Right lung (tissue), 5 donors: ENCODE results near the gene FMNL1. TPM values are rescaled to one million over a fixed set of nuclear protein-coding genes. Genes with fewer than 3 reads are reported as not detected.
"Not testable (repeated sequence)": the region's sequence is repeated elsewhere in the genome, so short reads cannot be mapped to it uniquely, and the experiment has no call there.

Source experiments
- DNase-seq, 2 donors: peaks; one replicate each; pipeline ENCODE4 v3.0.0-alpha.2; 2013
- polyA plus RNA-seq, 5 donors: library from polyadenylated mRNA; unstranded; fragments of 120-200 nt; gene quantifications; one replicate each; pipeline versions ENCODE4 v1.2.1 to v1.2.3, GENCODE V29; 2013; ENCODE audit warnings: inconsistent platforms in 1 of 5, low replicate concordance in 1 of 5; ENCODE audit not compliant: insufficient read length in 5 of 5, insufficient read depth in 1 of 5

Gene FMNL1
- polyA plus RNA-seq, 5 donors: 5.3 to 8.2 (median 6.9) TPM

GRCh38 chr17:45234641-45235415 lies 13.1 kb downstream of the FMNL1 start:
- DNase-seq: no peak

DNA sequence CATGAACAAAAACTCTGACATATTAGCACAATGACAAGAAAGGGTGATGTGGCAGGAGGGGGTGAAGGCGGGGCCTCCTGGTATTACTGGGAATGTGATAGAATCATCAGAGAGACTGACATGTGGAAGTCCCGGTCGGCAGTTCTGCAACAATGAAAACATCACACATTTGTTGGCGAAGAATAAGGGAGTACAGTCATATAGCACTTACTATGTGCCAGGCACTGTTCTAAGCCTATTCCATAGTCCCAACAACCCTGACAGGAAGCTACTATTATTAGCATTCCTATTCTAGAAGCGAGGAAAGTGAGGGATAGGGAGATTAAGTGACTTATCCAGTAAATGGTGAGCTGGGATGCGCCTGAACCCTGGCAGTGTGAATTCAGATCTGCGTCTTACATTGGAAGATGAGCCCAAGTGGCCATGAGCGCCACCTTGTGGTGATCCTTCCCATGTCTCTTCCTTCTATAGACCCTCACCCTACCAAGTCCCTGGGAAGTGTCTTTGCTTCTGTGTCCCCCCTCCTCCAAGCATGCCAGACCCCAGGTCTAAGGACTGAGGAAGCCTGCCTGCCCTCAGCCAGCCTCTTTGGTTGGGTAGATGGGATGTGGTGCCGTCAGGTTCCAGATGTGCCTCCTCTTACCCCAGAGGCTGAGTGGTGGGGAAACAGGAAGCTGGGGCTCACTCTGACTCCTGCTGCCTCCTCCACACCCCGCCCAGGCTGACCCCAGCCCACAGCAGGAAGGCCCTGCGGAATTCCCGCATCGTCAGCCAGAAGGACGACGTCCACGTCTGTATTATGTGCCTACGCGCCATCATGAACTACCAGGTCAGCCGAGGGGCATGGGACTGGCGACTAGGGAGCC lies 14.0 kb downstream of the FMNL1 start:
- peak in 1 of 2 donors; percentile 59 for DNase-seq

DNA sequence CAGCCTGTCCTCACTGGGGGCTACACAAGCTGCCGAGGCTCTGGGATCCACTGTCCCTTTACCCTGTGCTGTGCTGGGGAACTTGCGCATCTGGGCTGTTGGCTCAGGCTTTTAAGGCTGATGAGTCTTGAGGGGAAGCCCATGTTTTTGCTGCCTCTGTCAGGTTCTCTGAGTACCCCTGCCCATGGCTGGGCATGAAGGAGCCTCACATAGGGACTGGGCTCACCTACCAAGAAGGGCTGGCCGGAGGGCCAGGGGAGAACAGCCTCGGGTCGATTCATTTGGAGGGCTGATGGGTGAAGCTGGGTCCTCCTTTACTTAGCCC lies 14.6 kb downstream of the FMNL1 start:
- no peak for DNase-seq

DNA sequence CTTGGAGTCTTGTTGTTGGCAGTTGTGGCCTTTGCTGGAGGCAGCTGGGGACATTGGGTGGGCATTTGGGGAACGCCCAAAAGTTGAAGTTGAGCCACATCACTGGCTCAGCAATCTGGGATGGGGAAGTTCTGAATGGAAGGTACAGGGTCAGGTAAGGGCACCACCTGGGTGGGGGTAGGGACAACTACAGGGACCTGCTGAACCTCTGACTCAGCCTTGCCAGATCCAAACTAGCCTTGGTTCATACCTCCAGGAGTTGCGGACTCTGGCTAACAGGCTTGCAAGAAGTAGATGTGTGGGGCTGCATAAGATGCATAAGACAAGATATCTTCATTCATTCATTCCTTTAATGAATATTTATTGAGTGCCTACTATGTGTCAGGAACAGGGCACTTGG lies 16.0 kb downstream of the FMNL1 start:
- DNase-seq: no peak

DNA sequence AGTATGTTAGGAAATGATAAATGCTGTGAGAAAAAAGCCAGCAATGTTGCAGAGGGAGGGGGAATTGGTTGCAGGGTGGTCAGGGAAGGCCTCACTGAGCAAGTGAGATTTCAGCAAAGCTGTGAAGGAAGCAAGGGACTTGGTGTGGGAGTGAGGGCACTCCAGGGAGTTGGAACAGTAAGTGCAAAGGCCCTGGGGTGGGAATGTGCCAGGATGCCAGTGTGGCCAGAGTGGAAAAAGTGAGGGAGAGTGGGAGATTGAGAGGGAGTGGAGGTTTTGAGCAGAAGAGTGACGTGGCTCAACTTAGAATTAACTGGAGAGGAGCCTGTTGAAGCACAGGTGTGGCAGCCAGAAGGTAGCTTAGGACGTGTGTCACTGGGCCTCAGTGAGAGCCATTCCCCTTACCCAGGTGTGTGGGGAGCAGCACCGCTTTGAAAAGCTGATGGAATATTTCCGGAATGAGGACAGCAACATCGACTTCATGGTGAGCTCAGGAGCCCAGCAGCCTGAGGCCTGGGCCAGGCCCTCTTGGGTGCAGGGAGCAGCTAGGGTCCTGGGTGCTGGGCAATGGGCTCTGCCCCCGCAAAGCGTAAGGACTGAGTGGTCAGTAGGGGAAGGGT lies 16.6 kb downstream of the FMNL1 start:
- no peak for DNase-seq

DNA sequence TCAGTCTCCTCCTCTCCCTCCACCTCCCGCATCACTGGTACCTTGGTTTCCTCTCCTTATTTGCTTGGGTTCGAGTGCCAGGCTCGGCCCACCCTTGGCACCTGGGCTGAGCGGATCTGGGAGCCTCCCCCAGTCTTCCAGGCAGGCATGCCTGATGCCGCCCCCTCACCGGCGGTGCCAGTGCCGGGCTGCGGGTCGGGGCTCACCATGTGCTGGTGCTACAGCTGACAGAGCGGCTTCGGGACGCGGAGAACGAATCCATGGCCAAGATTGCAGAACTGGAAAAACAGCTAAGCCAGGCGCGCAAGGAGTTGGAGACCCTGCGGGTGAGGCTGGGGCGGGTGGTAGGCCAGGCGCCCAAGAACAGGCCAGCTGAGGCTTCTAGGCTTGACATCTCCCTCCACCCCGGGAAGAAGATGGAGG lies 19.2 kb downstream of the FMNL1 start:
- DNase-seq: no peak

- DNase-seq: peak in 1 of 2 donors; percentile 55
Observed at GRCh38 chr17:45241328-45242028, 19.8 kb downstream of the FMNL1 start.

DNA sequence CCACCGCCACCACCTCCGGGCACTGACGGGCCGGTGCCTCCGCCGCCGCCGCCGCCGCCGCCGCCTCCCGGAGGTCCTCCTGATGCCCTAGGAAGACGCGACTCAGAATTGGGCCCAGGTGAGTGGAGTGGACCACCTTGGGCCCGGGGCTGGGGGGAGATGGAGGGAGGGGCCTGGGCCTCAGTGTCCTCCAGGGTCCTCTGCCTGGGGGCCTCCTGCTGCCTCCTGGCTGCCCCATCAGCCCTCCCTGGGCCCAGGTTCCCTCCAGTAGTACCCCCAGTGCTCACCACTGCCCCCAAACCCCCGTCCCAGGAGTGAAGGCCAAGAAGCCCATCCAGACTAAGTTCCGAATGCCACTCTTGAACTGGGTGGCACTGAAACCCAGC lies 20.3 kb downstream of the FMNL1 start:
- DNase-seq: no peak

GRCh38 chr17:45243750-45244149 lies 22.1 kb downstream of the FMNL1 start:
- DNase-seq: no peak

- DNase-seq: no peak
Observed at GRCh38 chr17:45244725-45245656, 23.3 kb downstream of the FMNL1 start.

GRCh38 chr17:45246338-45246737 lies 24.7 kb downstream of the FMNL1 start:
- no peak for DNase-seq

- no peak for DNase-seq
Observed at GRCh38 chr17:45246861-45247428, 25.3 kb downstream of the FMNL1 start.

DNA sequence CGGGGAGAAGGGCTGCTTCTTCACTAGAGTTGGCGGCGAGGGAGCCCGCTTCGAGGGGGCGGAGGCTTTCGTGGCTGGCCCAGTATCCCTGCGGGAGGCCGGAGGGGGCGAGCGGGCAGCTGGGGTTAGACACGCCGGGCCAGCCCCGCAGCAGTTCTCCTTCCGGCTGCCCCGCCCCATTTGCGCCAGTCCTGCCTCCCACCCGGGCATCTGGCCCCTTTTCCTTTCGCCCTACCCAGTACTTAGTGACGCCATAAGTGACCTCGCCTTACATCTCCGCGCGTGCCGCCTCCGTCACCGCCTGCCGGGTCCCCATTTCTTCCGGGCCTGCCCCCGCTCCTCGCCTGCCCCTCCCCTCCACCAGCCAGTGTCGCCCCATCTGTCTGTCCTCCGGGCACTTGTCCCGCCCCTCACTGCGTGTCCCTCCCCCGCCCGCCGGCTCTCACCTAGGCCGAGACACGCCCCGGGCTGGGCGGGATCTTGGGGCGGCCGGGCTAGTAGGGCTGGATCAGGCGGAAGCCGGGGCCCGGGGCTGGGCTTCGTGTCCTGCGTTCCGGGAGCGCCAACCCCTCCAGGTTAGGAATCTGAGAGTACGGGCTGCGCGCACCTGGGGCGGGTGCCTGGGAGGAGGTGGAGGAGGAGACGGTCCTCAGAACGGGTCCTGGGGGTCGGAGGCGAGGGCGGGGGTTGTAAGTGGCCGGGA lies 25.9 kb downstream of the FMNL1 start:
- peak; percentile 75 to 85 for DNase-seq

DNA sequence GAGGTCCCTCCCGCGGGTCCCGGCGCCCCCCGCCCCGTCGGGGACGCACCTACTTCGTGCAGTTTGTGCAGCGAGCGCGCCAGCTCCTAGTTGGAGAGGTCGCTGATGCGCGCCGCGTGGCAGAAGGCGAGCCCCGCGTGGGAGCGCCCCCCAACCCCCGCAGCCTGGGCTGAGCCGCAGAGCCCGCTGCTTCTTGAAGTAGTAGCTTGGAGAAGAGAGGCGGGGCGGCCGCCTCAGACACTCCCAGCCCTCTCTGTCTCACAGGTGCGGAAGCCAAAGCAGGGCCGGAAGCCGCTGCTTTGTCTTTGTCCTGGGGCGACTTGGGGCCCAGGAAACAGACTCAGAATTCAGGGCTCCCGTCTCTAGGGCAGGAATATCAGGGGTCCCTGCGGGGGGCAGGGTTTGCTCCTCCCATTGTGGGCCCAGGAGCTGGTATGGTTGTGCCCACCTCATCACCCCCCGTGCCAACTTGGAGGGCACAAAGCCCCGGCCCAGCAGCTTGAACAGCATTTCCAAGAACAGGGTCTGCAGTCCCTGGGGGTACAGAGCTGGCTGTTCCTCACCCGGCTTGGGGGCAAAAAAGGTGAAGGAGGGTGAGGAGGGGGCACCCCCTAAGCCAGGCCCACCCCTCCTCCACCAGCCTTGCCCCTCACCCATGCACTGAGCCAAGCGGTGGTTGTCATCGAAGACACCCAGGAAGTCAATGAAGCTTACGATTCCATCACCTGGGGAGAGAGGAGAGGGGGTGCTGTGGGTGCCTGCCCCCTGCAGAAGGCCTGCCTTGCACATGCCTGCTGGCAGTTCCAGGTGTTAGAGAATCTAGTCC lies 26.7 kb downstream of the FMNL1 start:
- no peak for DNase-seq

DNA sequence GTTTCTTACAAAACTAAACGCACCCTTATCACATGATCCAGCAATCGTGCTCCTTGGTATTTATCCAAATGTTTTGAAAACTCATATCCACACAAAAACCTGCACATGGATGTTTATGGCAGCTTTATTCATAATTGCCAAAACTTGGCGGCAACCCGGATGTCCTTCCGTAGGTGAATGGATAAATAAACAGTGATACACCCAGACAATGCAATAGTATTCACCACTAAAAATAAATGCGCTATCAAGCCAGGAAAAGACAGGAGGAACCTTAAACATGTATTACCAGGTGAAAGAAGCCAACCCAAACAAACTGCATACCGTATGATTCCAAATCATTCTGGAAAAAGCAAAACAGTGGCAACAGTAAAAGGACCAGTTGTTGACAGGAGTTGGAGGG lies 30.2 kb downstream of the FMNL1 start:
- DNase-seq: no peak

DNA sequence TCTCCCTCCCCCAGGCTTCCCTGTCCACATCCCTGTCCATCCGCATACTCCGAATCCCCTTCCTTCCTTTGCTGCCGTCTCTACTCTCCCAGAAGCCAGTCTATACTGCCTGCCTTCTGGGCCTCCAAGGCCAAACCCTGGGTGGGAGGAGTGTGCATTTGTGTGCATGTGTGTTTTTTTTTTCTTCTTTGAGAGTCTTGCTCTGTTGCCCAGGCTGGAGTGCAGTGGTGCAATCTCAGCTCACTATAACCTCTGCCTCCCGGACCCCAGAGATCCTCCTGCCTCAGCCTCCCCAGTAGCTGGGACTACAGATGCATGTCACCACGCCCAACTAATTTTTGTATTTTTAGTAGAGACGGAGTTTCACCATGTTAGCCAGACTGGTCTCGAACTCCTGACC lies 31.6 kb downstream of the FMNL1 start:
- DNase-seq: not testable (repeated sequence)

DNA sequence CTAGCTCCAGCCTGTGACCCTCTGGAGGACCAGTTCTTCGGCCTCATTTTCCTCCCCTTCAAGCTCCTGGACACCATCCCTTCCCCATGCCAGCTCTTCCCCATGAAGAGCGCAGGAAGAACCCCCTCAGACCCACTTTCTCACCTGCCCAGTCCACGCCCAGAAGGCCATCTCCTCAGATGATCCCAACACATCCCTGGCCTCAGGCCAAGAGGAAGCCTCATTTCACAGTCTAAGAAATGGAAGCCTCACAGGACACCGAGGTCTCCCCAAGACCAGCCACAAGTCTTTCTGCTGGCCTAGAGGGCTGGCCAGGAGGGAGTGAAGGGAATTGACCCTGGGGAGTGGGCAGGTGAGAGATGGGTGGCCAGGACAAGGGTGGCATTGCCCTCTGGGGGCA lies 32.2 kb downstream of the FMNL1 start:
- DNase-seq: no peak

GRCh38 chr17:45255358-45255757 lies 33.7 kb downstream of the FMNL1 start:
- no peak for DNase-seq
